Hindlimb muscle (tissue), 1 donor: Measurements from ENCODE around the gene TRAK1. TPM values are rescaled to one million over a fixed set of nuclear protein-coding genes. Genes with fewer than 3 reads are reported as not detected.
"Not testable (repeated sequence)": the region's sequence is repeated elsewhere in the genome, so short reads cannot be mapped to it uniquely, and the experiment has no call there.

Experiments used
- DNase-seq: peaks from one replicate; pipeline ENCODE4 v3.0.0-alpha.2; 2013
- polyA plus RNA-seq: library from polyadenylated mRNA; unstranded; fragments of 120-200 nt; gene quantifications from one replicate; pipeline ENCODE4 v1.2.1, GENCODE V29; 2013; ENCODE audit not compliant: insufficient read length

Gene TRAK1
- polyA plus RNA-seq, 1 donor: 87.5 TPM

DNA sequence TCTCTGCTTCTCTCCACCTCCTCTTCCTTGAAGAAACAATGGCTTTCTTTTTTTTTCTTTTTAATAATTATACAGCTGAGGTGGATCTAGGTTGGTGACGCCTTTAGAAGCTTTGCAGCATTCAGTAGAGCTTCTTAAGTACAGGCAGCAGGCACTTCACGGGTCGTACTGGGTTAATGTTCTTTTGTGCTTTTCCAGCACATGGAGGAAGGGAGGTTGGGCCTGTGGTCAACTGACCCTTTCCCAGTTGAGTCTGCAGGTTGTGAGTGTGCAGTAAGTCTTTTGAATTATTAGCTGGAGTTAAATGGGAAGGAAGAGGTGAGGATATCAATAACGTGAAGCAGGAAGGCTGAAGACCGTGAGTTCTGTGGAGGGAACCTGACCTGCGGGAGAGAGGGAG, 7.0 kb downstream of the TRAK1 start:
- no peak for DNase-seq

DNA sequence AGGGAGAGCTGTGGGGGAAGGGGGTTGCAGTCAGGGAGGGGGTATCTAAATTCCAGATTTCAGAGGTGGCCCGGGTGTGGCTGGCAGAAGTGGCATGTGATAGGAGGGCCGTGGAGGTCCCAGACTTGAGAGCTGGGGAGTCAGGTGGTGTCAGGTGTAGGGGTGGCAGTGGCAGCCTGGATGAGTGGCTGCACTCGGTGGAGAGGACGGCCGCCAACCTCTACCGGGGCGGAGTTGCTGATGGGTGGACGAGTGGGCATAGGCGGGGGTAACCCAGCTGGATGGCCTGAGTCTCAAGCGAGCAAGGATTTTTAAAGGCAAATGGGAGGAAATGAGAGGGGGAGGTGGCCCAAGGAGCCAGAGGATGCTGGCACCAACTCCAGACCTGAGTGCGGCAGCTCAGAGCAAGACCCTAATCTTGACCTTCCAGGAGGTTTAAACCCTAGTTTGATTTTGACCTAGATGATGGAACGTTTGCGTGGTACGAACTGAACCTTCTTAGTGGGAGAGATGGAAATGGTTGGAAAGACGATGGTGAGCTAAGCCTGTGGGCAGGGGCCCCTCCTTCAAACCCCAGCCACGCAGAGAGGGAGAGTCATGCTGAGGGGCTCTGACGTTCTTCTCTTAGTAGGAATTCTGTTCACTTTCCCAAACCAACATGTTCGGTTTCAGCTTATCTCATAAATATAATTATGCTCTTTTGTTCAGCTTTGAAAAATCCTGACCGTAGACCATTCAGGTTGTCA, 8.0 kb downstream of the TRAK1 start:
- DNase-seq: no peak

DNA sequence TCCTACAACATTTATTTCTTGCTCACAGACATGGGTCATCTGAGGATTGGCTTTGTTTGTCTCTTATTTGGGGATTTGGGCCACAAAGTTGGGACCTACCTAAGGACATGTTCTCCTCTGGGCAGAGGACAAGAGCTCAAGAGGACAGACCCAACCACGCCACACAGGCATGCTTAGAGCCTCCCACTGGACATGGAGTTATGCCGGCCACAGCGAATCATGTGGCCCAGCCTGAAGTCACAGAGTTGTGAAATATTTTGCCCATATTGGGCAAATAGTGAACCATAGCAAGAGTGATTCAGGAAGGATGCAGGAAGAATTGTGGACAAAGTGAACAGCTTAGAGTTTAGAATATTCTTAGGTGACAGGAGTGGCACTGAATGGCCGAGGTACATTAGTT, 9.9 kb downstream of the TRAK1 start:
- no peak for DNase-seq

DNA sequence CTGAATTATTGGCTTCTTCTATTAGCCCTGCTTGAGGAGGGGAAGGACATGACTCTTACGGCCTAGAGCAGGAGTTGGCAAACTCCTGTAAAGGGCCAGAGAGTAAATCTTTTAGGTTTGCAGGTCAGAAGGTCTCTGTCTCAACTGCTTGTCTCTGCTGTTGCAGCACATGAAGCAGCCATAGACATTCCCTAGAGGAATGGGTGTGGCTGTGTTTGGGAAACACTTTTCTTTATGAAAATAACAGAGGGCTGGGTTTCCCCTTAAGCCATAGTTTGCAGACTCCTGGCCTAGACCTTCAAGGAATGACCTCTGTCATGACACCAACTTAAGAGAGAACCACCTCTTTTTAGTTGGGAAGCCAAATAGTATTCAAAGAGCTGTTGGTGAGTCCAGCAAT, 10.3 kb downstream of the TRAK1 start:
- no peak for DNase-seq

DNA sequence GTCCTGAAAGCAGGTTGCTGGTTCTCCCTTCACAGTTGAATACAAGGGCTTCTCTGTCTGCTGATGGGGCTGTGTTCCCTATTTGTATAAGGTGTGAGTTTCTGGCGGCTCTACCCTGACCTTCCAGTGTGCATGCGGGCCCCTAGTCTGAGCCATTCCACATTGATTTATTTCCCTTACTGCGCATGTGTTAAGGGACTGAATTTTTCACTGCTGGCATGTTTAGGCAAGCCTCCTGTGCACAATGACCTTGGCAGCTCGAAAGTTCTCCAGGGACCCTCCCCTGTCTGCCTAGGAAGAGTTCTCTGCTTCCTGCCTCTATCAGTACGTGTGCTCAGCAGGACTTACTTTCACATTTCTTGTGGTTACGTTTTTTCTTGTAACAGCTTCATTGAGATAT, 11.4 kb downstream of the TRAK1 start:
- no peak for DNase-seq

DNA sequence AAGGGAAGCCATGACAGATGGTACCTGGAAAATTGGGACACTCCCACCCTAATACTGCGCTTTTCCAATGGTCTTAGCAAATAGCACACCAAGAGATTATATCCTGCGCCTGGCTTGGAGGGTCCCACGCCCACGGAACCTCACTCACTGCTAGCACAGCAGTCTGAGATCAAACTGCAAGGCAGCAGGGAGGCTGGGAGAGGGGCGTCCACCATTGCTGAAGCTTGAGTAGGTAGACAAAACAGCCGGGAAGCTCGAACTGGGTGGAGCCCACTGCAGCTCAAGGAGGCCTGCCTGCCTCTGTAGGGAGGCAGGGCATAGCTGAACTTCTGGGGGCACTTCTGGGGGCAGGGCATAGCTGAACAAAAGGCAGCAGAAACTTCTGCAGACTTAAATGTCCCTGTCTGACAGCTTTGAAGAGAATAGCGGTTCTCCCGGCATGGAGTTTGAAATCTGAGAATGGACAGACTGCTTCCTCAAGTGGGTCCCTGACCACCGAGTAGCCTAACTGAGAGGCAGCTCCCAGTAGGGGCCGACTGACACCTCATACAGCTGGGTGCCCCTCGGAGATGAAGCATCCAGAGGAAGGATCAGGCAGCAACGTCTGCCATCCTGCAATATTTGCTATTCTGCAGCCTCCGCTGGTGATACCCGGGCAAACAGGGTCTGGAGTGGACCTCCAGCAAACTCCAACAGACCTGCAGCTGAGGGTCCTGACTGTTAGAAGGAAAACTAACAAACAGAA, 12.9 kb downstream of the TRAK1 start:
- DNase-seq: not testable (repeated sequence)

DNA sequence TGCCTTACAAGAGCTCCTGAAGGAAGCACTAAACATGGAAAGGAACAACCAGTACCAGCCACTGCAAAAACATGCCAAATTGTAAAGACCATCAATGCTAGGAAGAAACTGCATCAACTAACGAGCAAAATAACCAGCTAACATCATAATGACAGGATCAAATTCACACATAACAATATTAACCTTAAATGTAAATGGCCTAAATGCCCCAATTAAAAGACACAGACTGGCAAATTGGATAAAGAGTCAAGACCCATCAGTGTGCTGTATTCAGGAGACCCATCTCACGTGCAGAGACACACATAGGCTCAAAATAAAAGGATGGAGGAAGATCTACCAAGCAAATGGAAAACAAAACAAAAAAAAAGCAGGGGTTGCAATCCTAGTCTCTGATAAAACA, 14.8 kb downstream of the TRAK1 start:
- not testable (repeated sequence) for DNase-seq

DNA sequence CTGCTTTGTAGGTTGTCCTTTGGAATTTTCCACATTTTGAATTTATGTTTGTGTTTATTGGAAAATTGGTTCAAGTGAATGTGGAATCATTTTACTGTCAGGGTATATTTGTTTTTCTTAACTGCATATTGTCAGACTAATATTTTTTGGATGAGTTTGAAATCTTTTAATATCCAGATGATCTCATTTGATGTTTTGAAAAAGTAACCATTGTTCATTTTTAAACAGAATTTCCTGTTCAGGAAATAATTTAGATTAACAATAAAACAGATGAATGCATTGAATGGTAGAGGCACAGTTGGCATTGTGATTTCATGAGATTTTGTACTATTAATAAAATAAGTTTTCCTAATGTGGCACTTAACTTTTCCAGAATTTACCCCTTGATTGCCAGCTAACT, 15.5 kb downstream of the TRAK1 start:
- no peak for DNase-seq

DNA sequence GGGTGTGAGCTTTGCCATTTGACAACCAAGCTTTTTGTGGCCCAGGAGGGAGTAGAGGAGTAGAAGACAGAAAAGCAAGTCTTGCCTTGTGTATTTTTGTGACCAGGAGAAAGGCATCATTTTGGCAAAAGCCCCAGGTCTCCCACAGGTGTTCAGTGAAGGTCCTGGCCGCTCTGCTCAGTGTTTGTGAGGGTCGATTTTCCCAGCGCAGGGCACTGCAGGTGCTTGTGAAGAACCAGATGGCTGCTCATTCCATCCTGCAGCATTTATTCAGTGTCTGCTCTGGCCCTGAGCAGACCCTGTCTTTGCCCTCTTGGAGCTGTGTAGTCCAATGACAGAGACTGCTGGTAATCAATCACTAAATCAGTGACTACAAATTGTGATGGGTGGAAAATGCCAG, 19.5 kb downstream of the TRAK1 start:
- no peak for DNase-seq

DNA sequence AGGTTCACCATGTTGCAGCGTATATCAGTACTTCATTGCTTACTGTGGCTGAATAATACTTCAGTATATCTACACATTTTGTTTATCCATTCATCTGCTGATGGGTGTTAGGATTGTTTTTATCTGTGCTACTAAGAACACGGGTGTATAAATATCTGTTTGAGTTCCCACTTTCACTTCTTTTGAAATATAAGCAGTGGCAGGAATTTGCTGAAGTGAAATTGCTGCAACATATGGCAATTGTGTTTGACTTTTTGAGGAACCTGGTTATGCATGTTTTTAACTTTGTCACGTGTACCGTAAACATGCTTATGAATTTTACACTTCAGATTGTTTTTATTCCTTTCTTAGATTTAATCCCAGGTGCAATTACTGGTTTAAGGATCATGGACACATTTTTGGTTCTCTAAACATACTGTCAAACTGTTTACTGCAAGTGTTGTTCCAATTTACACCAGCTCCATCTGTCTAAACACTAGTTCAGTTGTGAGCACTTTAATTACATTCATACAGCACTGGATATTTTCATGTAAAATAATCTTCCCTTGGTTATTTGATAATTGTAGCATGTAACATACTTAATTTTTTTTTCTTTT, 23.1 kb downstream of the TRAK1 start:
- DNase-seq: no peak

DNA sequence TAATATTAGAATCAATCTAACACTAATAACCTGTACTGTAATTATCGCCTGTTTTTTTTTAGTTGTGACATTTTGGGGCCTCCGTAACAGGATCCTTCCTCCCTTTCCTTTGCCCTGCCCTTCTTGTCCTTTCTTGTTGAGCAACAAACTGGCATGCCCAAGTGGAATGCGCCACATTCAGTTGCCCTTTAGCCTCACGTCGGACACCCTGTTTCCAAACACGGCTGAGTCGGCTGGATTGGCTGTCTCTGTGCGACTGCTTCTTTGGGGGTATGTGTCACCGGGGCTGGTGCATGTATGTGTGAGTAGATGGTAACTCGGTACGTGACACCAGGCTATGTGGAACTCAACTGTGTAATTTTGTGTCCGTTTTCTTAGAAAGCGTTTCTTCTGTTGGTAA, 24.1 kb downstream of the TRAK1 start:
- no peak for DNase-seq

DNA sequence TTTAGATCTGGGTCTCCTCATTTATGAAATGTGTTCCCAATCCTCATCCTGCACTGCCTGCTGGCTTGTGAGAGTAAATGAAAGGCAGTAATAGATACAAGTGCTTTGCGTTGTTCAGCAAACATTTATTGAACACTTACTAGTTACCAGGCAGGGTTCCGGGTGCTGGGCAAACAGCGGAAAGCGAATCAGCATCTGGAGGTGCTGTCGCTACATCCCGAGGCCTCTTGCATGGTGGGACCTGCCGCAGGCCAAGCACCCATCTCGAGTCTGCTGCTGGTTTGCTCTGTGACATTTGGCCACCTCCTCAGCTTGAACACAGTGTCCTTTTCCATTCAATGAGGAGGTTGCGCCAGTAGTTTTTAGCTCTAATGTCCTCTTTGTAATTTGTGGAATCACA, 24.8 kb downstream of the TRAK1 start:
- DNase-seq: no peak

DNA sequence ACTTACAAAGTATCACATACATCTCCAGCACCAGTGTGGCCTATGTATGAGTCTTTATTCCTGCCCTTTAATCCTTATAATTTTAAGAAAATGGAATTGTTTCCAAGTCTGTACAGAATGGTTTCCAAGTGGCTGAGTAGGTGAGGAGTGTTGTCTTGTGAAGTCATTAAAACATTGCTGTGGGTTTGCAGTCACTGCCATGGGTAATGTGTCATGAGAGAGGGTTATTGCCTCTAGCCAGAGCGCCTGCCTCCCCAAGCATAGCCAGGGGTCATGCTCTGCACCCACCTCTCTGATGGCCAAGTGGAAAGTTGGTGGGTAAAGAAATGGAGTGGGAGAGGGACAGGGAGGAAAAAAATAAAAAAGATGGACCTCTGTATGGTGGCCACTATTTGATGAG, 25.3 kb downstream of the TRAK1 start:
- DNase-seq: no peak

DNA sequence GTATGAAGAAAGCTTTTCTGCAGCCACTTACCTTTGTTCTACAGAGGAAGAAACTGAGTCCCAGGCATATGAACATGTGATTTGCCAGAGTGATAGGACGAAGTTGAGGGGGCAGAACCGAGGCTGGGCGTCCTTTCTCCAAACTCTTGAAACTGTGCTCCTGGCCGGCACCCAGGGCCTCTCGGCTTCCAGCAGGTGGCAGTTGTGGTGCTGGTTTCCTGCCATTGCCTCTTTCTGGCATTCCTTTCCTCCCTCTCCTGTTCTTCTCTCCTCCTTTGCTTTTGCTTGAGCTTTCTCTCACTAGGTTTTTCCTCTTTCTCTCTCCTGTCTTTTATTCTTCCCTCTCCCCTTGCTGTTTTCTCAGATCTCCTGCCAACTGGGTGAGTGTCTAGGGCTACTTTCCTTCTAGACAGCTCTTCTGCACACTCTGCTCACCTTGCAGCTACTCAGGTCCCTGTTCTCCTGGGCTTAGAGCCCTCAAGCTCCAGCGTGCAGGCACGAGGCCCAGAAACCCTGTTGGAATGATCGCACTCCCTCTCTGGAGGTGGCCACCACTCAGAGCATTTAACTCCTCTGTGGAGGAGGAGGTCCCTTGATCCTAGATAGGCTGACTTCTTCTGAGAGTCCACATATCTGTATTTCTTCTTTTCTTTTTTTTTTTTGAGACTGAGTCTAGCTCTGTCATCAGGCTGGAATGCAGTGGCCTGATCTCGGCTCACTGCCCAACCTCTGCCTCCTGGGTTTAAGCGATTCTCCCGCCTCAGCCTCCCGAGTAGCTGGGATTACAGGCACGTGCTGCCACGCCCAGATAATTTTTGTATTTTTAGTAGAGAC, 26.2 kb downstream of the TRAK1 start:
- DNase-seq: no peak

DNA sequence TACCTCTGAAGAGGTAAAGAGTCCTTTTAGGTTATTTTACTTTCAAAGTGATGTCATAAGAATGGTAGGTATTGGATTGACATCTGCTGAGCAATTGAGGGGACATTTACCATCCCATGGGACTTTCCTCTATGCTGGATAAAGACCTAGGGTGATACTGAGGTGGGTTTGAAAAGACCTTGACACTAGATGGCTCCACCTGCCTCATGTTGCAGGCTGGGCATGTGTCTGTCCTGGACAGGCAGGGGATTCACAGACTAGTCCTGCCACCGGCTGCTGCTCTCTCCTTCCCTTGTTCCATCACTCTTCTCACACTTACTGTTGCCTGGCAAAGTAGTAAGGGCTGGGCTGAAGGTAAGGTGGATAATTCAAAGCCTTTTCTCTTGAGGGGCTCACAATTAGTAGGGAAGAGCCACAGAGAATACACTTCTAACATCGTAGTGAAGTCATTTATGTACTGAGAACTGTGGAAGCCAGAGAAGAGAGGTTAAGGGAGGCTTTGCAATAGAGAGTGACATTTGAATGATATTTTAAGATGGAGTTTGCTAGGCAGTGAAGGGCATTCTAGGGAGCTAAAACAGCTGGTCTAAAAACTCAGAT, 27.7 kb downstream of the TRAK1 start:
- DNase-seq: no peak

DNA sequence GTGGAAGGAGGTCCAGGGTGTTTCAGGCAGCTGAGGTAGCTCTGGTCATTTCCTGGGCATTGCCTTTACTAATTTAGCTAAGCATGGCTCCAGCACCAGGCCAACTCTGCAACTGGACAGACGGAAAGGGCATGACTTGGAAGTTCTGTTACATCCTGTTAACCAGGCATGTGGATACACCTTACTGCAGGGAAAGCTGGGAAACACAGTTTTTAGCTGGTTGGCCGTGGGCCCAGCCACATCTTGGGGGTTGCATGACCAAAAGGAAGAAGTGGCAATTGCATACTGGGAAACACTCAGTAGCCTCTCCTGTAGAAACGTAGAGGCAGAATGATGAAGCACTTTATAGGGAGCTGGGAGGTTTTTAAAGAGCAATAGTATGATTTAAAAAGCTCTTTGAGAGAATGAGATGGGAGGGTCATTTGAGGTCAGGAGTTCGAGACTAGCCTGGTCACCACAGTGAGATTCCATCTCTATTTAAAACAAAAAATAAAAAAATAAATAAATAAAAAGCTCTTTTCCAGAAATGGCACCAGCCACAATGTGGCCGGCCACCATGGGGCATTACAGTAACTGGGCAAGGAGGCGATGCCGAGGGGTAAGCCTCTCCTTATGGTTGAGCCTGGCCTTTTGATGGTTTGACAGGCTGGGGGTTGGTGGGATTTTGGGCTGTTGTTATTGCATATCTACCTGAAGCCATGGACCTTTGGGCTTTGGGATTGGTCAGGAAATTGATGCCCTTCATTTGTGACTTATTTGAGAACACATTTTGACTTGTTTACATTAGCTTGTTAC, 28.6 kb downstream of the TRAK1 start:
- DNase-seq: no peak

DNA sequence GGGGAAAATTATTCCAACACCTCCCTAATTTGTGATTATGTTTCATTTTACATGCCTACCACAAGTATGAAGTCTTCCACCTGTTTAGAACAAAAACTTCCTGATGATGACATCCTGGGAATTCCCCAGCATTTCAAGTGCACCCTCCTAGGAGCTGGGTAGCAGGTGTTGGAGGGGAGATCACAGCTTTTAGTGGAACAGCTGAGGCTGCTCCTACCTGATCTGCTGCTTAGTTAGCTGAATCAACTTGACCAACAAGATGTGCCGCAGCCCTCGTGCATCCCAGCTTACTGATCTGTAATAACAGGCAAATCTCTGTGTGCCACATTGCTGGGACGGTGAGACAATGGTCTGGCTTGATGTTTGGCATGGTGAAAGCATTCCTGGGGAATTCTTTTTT, 29.7 kb downstream of the TRAK1 start:
- no peak for DNase-seq

DNA sequence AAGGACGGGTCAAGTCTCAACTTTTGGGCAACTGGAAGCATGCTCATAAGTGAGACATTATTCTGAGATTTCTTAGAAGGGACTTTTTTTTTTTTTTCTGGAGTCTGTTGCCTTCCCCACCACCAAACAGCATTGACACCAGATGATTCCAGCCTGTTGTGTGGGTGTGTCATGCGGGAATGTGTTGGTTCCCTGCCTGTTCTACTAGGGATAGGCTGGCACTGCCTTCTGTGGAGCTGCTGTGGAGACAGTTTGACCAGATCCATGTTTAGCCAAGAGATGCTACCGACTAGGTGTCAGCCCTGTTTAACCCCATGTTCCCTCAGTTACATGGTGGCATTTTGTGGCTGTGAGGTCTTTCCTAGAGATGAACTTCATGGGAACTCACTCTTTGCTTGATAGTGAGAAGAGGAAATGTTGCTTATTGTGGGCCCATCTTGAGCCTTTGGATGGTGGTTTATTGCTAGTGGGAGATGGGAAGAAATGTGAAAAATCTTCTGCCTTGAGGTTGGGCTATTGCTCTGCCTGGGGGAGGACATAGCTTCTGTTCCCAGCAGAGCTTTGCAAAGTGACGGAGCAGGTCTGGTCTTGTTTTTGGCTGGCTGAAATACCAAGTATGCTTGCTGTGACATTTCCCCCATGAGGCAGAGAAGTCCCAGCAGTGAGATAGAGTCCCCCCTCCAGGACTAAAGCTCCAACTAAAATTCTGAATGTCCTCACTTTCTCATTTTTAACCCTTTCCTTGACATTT, 31.3 kb downstream of the TRAK1 start:
- no peak for DNase-seq

DNA sequence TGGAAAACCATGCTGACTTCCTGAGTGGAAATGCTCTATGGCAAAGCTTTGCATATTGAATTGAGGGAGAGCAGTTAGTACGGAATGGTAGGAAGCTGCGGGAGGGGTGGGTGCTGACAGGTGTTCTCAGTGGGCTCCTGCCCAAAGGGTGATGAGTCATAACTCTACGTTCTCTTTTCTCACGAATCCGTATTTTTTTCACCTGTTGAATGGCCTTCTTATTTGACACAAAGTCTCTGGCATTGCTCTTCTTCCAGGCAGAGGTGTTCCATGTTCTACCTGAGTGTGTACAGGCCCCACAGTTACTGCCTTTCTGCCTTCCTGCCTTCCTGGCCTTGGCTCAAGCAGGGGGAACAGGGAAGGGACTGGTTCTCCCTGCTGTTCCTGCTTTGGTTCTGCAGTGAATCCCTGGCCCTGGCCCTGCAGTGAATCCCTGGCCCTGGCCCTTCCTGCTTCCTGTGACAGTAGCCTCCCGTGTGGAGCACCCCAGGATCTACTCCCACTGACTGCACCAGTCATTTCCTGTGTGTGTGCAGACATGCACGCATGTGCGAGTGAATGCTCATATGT, 31.9 kb downstream of the TRAK1 start:
- no peak for DNase-seq

DNA sequence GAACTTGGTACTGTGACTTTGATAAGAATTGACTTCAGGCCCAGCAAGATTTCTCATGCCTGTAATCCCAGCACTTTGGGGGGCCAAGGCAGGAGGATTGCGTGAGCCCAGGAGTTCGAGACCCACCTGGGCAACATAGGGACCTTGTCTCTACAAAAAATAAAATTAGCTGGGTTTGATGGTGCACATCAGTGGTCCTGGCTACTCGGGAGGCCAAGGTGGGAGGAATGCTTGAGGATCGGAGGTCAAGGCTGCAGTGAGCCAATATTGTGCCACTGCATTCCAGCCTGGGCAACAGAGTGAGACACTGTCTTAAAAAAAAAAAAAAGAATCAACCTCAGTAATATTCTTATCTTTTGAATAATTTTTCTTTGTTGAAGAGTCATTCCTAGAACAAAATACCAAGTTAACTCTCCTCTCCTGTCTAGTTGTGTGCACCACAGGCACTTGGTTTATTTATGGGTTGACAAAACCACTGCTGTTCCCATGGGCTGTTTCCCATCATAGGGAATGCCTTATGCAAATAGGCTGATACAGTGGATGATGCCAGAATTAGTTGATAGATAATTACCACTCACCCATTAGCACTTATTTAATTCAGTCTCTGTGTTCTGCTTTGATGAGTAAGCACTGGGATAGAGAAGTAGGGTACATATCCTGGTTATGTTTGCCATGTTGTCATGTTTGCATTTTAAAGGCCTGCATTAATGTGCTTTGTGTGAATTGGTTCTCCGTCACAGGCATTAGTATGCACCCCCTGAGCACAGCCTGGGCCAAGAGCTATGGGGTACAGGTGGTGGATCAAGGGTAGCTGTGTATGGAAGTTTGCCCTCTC, 32.9 kb downstream of the TRAK1 start:
- DNase-seq: no peak
